Brain microvascular endothelial cell (primary cell): ENCODE data around the gene FAAP24.
"Not testable (repeated sequence)": the region's sequence is repeated elsewhere in the genome, so short reads cannot be mapped to it uniquely, and the experiment has no call there.

Source experiments
- DNase-seq: peaks from one replicate; pipeline ENCODE4 v3.0.0-alpha.2; 2020
- H3K27ac ChIP-seq: fragments of 250-450 bp; sonication (Bioruptor Pico); 2 replicates; pipeline ENCODE4 v1.5.1; 2020; ENCODE audit warnings: mild to moderate bottlenecking, moderate library complexity
- H3K27me3 ChIP-seq: fragments of 250-450 bp; sonication (Bioruptor Pico); replicated peaks from 2 replicates; pipeline ENCODE4 v1.5.1; 2020; ENCODE audit warnings: mild to moderate bottlenecking
- H3K36me3 ChIP-seq: fragments of 250-450 bp; sonication (Bioruptor Pico); replicated peaks from 2 replicates; pipeline ENCODE4 v1.5.1; 2020; ENCODE audit warnings: mild to moderate bottlenecking
- H3K4me3 ChIP-seq: 2 replicates; pipeline ENCODE4 v1.5.1; 2011; ENCODE audit warnings: low read depth, mild to moderate bottlenecking, control low read depth, low read length, moderate library complexity
- in situ Hi-C: cut with HindIII; loops from 2 replicates; pipeline ENCODE4 v1.10.0; 2017; ENCODE audit warnings: low sequenced_read_pairs, low pct_ligation_motif_present
- TF ChIP-seq, protein P1 (sequence below): IDR thresholded peaks from 2 replicates; pipeline ENCODE4 v1.5.1; 2011; ENCODE audit warnings: low read depth, mild to moderate bottlenecking, moderate library complexity, low read length, control low read depth, inconsistent platforms; ENCODE audit errors: missing control alignments

Gene FAAP24

DNA sequence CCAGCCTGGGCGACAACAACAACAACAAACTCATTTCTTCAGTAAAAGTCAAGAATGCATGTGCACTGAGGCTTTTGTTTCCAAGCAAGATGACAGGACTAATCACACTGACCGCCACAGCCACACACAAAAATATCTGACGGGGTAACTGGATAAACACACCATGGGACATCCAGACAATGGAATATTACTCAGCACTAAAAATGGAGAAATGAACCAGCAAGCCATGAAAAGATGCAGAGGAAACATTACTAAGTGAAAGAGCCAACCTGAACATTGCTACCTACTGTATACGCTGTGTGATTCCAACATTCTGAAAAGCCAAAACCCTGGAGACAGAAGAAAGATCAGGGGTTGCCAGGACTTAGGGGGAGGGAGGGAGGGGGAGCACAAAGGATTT, 36.7 kb downstream of the FAAP24 start:
- TF ChIP-seq, protein P1, sequence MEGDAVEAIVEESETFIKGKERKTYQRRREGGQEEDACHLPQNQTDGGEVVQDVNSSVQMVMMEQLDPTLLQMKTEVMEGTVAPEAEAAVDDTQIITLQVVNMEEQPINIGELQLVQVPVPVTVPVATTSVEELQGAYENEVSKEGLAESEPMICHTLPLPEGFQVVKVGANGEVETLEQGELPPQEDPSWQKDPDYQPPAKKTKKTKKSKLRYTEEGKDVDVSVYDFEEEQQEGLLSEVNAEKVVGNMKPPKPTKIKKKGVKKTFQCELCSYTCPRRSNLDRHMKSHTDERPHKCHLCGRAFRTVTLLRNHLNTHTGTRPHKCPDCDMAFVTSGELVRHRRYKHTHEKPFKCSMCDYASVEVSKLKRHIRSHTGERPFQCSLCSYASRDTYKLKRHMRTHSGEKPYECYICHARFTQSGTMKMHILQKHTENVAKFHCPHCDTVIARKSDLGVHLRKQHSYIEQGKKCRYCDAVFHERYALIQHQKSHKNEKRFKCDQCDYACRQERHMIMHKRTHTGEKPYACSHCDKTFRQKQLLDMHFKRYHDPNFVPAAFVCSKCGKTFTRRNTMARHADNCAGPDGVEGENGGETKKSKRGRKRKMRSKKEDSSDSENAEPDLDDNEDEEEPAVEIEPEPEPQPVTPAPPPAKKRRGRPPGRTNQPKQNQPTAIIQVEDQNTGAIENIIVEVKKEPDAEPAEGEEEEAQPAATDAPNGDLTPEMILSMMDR, result no peak
- Histone ChIP-seq H3K27me3 (no peaks in the 10 kb centered on the region), H3K4me3 (no peak overlapping the region), H3K36me3 (no peaks in the 10 kb centered on the region), H3K27ac (no peak overlapping the region)
- DNase-seq, result no peak
- in situ Hi-C loops, result no loop called here

DNA sequence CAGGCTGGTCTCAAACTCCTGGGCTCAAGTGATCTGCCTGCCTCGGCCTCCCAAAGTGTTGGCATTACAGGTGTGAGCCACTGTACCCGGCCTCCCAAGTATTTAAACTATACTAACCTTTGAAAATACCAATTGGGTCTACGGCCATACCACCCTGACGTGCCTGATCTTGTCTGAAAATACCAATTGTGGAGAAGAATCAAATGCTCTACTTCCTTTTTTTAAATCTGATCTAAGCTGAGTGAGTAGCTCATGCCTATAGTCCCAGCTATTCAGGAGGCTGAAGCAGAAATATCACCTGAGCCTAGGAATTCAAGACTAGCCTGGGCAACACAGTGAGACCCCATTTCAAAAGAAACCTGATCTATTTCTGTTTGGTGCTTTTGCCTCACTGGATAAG, 38.8 kb downstream of the FAAP24 start:
- in situ Hi-C loops, H3K4me3 ChIP-seq, H3K36me3 ChIP-seq, H3K27ac ChIP-seq, H3K27me3 ChIP-seq, DNase-seq: not testable (repeated sequence)

DNA sequence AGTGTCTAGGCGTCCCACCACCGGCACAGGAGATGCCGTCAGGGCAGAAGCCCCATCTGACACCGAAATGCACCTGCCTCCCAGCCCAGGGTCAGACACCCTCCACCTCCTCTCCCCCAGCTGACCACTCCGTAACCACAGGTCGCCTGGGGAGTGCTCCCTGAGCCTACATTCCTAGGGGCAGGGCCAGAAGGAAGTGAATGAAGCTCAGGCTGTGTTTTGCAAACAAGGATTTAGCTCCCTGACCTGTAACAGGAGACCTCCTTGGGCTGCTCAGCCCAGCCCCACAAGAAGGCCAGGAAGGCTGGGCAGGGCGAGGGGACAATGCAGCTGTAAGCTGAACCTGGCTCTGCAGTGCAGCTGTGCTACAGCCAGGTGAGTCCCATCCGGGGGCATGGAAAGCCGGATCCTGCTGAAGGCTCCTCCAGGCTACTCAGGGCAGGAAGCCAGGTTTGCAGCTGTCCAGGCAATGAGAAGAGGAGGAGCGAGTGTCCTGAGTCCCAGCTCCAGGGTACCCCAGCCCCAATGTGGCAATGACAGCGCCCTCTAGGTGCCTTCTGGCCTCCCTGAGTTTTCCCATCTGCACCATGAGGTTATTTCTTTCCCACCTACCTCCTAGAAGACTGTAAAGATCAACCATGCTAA, 50.6 kb downstream of the FAAP24 start:
- Histone ChIP-seq H3K4me3 (no peak overlapping the region), H3K36me3 (no peaks in the 10 kb centered on the region), H3K27me3 (no peaks in the 10 kb centered on the region), H3K27ac (no peak overlapping the region)
- TF ChIP-seq, protein P1, result no peak
- in situ Hi-C loops, result no loop called here
- no peak for DNase-seq

DNA sequence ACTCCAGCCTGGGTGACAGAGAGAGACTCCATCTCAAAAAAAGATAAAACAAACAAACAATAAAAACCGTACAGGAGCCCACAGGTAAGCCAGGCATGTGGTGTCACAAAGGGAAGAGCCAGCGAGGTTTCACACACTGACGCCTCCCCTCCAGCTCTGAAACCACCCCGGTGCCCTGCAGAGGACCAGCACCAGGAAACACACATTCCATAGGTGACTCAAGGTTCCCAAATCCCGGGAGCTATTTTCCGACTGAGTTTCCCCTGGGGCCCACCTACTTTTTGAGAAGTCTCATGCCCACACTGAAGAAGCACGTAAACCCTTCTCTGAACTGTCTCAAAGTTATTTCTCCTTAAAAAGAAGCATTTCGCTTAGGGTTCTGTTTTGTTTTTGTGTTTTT, 52.4 kb downstream of the FAAP24 start:
- no peaks in the 10 kb centered on the region for H3K27me3 ChIP-seq
- TF ChIP-seq, protein P1, result no peak
- no peaks in the 10 kb centered on the region for H3K36me3 ChIP-seq
- H3K4me3 ChIP-seq, result no peak overlapping the region
- H3K27ac ChIP-seq, result no peak overlapping the region
- DNase-seq, result no peak
- in situ Hi-C loops, result no loop called here

DNA sequence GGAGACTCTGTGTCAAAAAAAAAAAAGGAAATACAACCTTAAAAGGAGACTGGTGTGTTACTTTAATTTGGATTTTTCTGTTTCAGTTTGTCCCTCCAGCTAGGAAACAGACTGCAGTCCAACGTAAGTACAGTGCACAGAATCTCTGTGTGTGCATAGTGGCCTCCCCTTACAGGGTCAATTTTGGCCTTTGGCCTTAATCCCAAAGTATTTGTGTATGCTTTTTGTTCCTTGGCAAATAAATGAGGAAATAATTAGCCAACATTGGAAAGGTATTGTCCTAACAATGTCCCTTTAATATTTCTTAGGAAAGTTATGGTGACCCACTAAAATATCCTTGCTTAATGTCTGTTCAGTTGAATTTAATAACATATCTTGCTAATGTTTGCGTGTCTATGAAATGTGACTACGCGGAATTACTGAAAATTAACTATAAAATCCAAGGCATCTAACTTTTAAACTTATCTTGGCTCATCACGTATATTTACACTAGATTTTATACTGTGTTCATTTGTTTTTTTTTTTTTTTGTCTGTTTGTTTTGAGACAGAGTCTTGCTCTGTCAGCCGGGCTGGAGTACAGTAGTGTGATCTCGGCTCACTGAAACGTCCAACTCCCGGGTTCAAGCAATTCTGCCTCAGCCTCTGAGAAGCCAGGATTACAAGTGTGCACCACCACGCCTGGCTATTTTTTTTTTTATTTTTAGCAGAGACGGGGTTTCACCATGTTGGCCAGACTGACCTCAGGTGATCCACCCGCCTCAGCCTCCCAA, 53.6 kb downstream of the FAAP24 start:
- H3K36me3 ChIP-seq, H3K4me3 ChIP-seq, H3K27me3 ChIP-seq, DNase-seq, H3K27ac ChIP-seq, in situ Hi-C loops: not testable (repeated sequence)

DNA sequence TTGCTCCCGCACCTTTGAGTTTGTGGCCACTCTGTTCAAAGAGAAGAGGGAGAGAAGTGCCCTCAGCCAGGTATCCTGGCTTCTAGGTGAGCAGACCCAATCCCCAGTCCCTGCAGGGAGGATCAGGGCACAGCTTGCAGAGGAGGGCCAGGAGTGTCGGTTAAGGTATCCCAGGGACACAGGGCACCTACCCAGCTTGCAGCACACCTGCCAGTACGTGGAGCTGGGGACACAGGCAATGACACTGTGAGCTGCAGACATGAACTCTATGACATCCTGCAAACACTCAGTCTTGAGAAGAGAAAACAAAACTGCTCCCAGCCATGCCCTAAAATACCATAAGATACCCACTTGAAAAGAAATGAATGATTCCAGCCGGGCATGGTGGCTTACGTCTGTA, 54.6 kb downstream of the FAAP24 start:
- H3K36me3 ChIP-seq, H3K27me3 ChIP-seq, H3K27ac ChIP-seq, DNase-seq, H3K4me3 ChIP-seq, in situ Hi-C loops: not testable (repeated sequence)
